Psoas muscle (tissue), 8 donors: ENCODE results near the gene MMP25. TPM values are rescaled to one million over a fixed set of nuclear protein-coding genes. Genes with fewer than 3 reads are reported as not detected.

ENCODE experiments used
- ATAC-seq, 4 donors: fragments of 200-7000 bp; cut with Tn5 transposase; one replicate each; pipeline ENCODE4 v1.9.1; 2020; ENCODE audit warnings: moderate library complexity in 3 of 4, mild to moderate bottlenecking in 2 of 4
- DNase-seq, 2 donors: peaks; one replicate each; pipeline ENCODE4 v3.0.0-alpha.2; 2020
- H3K27ac ChIP-seq: fragments of 200-600 bp; one replicate; pipeline ENCODE4 v1.8.0; 2022
- H3K27me3 ChIP-seq, 3 donors: fragments of 200-600 bp in 1 of 3; one replicate each; pipeline versions ENCODE4 v1.6.1 to v1.8.0; 2013 to 2022; ENCODE audit warnings: low read length in 2 of 3, mild to moderate bottlenecking in 2 of 3, moderate library complexity in 1 of 3; ENCODE audit not compliant: insufficient read depth in 3 of 3
- H3K36me3 ChIP-seq, 2 donors: fragments of 200-600 bp in 1 of 2; one replicate each; pipeline versions ENCODE4 v1.6.1 to v1.8.0; 2013 to 2022; ENCODE audit warnings: low read depth in 1 of 2, mild to moderate bottlenecking in 1 of 2, moderate library complexity in 1 of 2; ENCODE audit not compliant: insufficient read depth in 1 of 2
- H3K4me1 ChIP-seq: fragments of 200-600 bp; one replicate; pipeline ENCODE4 v1.8.0; 2022
- H3K4me3 ChIP-seq: fragments of 200-600 bp; one replicate; pipeline ENCODE4 v1.8.0; 2022; ENCODE audit warnings: mild to moderate bottlenecking
- H3K9me3 ChIP-seq: fragments of 200-600 bp; one replicate; pipeline ENCODE4 v1.8.0; 2022
- WGBS, 3 donors: extraction: QIAGEN DNeasy Blood & Tissue Kit; methylation state at CpG; one replicate each; pipeline versions ENCODE4 v1.1.6 to v1.1.7; 2013; 5-methylcytosine and 5-hydroxymethylcytosine counted together
- intact Hi-C, 2 donors: fragments of 100-400 bp; cut with DNase I; formaldehyde crosslinking; loops; one replicate each; pipeline versions ENCODE4 v1.11.0 to v1.14.2; 2022
- polyA plus RNA-seq, 3 donors: library from polyadenylated mRNA; stranded (reverse); fragments of 200-250 nt; gene quantifications; one replicate each; pipeline ENCODE4 v1.2.3, GENCODE V29; 2013
- total RNA-seq, 4 donors: library from RNA; stranded (reverse); fragmentation: NEBNext Ultra II Directional in 2 of 4; extraction: Animal tissue kit (Norgen Biotek cat#: 25700) in 2 of 4; gene quantifications; one replicate each; pipeline versions ENCODE4 v1.2.1 to v1.2.4, GENCODE V29; 2021 to 2023
- TF ChIP-seq, protein P1 (sequence below): fragments of 200-600 bp; IDR thresholded peaks from one replicate; pipeline ENCODE4 v1.8.0; 2022; ENCODE audit warnings: antibody characterized with exemption
- donor health status: healthy with polysubstance abuse.
- donor health status: DM: no; HTN: no; CAD: no; lungs with moderate emphysema.
- donor health status: Bipolar disorder and iron deficiency.
- donor health status: healthy.
- donor health status: DM: yes; HTN: yes; CAD: no.
- donor health status: DM: no; HTN: no; CAD: no.
- donor health status: DM: no; HTN: no; CAD: no.
- donor health status: DM: yes; HTN: yes; CAD: no.

The MMP25 gene
- total and polyA plus RNA-seq, 7 donors: 0.13 to 2.3 (median 1.0) TPM

DNA sequence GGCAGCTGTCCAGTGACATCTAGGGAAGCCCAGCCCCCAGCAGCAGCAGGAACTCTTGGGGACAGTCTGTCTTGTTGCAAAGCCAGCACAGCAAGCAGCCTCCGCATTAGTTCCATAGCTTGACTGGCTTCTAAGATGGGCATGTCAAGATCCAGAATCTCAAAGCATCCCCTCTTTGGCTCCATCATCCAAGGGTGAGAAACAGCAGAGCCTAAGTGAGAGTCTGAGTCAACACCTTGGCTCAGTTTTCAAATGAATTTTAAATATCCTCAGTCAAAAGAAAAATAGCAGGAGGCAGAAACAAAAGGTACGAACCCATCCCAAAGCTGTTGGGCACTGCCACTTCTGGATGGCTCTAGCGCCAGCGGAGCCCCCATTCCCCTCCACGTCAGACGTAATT is 31.4 kb upstream of the MMP25 start:
- TF ChIP-seq, protein P1, sequence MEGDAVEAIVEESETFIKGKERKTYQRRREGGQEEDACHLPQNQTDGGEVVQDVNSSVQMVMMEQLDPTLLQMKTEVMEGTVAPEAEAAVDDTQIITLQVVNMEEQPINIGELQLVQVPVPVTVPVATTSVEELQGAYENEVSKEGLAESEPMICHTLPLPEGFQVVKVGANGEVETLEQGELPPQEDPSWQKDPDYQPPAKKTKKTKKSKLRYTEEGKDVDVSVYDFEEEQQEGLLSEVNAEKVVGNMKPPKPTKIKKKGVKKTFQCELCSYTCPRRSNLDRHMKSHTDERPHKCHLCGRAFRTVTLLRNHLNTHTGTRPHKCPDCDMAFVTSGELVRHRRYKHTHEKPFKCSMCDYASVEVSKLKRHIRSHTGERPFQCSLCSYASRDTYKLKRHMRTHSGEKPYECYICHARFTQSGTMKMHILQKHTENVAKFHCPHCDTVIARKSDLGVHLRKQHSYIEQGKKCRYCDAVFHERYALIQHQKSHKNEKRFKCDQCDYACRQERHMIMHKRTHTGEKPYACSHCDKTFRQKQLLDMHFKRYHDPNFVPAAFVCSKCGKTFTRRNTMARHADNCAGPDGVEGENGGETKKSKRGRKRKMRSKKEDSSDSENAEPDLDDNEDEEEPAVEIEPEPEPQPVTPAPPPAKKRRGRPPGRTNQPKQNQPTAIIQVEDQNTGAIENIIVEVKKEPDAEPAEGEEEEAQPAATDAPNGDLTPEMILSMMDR: no peak
- intact Hi-C loops: no loop called here
- Histone ChIP-seq H3K36me3 (no peaks in the 10 kb centered on the region), H3K4me3 (no peak overlapping the region), H3K4me1 (peaks cover 11% of the 10 kb centered on the region), H3K27me3 (peaks cover 0 to 55% (median 17%) of the 10 kb centered on the region in 3 donors), H3K27ac (no peak overlapping the region), H3K9me3 (no peaks in the 10 kb centered on the region)
- ATAC-seq (no peak), DNase-seq (no peak)
- 83 to 89% (median 85%) methylated on average over 6 of the region's 6 CpGs for WGBS, 3 donors

DNA sequence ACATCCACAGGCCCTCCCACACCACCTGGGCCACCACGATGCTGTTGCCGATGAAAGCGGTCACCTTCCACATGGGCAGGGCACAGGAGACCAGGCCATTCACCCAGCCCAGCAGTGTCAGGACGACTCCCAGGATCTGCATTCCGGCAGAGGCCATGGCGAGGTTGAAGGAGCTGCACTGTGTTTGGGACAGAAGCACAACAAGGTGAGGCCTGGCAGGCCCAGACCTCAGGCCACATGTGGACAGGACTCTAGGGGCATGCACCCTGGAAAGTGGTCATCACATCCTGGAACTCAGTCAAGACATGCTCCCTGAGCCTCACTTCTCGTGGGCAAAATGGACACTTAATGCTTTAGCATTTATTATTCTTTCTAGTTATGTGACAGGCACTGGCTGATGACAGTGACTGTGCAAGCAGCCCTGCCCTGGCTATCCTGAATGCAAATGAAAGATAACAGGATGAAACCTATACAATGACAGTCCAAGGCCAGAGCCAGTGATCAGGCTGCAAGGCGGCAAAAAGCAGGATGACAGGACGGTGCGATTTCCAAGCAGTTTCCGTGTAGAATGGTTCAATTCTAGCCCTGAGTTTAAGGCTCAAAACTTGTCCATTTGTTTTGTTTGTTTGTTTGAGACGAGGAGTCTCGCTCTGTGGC is 30.4 kb upstream of the MMP25 start:
- intact Hi-C loops: no loop called here
- H3K4me1 ChIP-seq: peaks cover 11% of the 10 kb centered on the region
- H3K36me3 ChIP-seq: no peaks in the 10 kb centered on the region
- 82 to 89% (median 86%) methylated on average over 13 of the region's 13 CpGs for WGBS, 3 donors
- no peak for ATAC-seq
- H3K27ac ChIP-seq: no peak overlapping the region
- DNase-seq: no peak
- H3K27me3 ChIP-seq: peaks cover 0 to 49% (median 14%) of the 10 kb centered on the region in 3 donors
- H3K4me3 ChIP-seq: no peak overlapping the region
- TF ChIP-seq, protein P1: no peak
- no peaks in the 10 kb centered on the region for H3K9me3 ChIP-seq

DNA sequence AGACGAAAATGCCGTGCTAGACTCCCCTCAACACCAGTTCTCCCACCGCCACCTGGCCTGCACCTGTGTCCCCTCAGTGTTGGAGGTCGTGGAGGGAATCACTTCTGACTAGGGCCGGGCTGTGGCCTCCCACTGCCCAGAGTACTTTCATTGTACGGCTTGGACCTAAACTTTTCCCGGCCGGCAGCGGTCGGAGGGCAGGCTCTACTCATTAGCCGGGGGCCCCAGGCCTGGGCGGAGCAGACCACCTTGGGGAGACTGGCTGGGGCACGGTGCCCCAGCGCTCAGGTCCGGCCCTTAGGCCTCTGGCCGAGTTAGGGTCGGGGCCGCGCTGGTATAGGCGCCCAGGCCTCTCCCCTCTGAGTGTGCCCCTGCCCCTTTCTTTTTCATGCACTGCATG is 29.0 kb upstream of the MMP25 start:
- Histone ChIP-seq H3K27ac (no peak overlapping the region), H3K27me3 (peaks cover 0 to 40% (median 9%) of the 10 kb centered on the region in 3 donors), H3K36me3 (no peaks in the 10 kb centered on the region), H3K4me1 (peaks cover 11% of the 10 kb centered on the region), H3K9me3 (no peaks in the 10 kb centered on the region), H3K4me3 (no peak overlapping the region)
- no peak for DNase-seq
- intact Hi-C loops: no loop called here
- TF ChIP-seq, protein P1: no peak
- no peak for ATAC-seq
- 46 to 57% (median 56%) methylated on average over 20 of the region's 20 CpGs for WGBS, 3 donors

DNA sequence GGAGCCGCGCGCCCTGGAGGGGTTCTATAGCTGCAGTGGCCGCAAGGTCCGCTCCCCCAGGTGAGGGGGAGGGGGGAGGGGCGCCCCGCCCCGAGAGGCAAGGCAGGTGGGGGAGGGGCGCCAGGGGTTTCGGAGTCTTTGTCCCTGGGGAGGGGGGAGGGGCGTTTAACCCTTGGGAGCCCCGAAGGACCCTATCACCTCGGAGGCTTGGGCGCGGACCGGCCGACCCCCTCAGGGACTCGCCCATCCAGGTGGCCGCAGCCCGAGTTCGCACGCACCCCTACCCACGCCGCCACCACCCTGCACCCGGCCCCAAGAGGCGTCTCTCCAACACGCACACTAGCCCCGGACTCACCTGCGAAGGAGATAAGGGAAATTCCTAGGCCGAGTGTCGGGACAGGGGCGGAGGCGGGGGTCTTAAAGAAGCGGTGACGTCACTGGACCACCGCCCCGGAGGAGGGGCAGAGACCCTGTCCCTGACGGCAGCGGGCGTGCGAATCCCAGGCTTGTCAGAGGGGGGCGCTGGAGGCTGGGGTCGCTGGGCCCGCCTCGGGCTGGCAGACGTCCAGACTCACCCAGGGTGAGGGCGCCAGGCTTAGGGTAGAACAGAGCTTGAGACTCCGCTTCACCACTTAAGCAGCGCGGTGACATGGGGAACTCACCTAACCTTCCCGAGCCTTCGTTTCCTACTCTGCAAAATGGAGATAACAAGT is 28.4 kb upstream of the MMP25 start, which contains the start of gene CLDN6:
Gene CLDN6 (minus strand): TSS at position 390 of the 713 bp plus-strand sequence. CDS start 2,162 bp downstream, outside the sequence.
- no peaks in the 10 kb centered on the region for H3K36me3 ChIP-seq
- H3K27ac ChIP-seq: no peak within 1 kb of the TSS
- H3K9me3 ChIP-seq: no peaks in the 10 kb centered on the region
- H3K4me1 ChIP-seq: peaks cover 17% of the 10 kb centered on the region
- TF ChIP-seq, protein P1: peak; percentile 16
- DNase-seq (no peak), ATAC-seq (no peak)
- H3K27me3 ChIP-seq: peaks cover 0 to 34% (median 9%) of the 10 kb centered on the region in 3 donors
- intact Hi-C loops: no loop called here
- 8 to 11% (median 10%) methylated on average over 41 to 51 of the region's 52 CpGs for WGBS, 3 donors
- H3K4me3 ChIP-seq: no peak within 1 kb of the TSS
